ENCODE measurements around the gene ATXN7L3.

DNA sequence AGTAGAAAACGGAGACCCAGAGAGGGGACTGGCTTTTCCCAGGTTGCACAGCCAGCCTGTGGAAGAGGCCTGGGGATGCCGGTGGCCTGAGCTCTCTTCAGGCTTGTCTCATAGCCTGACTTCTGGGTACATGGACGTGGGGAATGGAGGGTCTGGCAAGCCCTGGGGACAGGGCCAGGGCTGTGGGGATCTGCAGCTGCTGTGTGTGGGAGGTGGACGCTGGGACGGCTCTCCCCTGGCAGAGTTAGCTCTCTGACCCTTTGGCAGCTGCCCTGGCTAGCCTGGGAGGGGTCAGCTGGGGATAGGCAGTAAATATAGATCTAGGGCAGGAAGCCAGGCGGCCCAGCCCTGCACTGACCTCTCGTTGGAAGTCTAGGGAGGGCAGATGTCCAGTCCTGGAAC lies 47.8 kb upstream of the ATXN7L3 start:
- TF ChIP-seq POLR2A (IDR thresholded peaks at IDR 0.05; ENCODE audit: low read depth, low read length), result no peak
- TF ChIP-seq POLR2AphosphoS5 (IDR thresholded peaks at IDR 0.05; ENCODE audit: low read depth, low read length), result no peak
- TF ChIP-seq TAF1 (IDR thresholded peaks at IDR 0.05; ENCODE audit: low read depth, low read length), result no peak
- no peak for TF ChIP-seq SPI1 (IDR thresholded peaks at IDR 0.05; ENCODE audit: low read depth, low read length)
- TF ChIP-seq POU2F2 (IDR thresholded peaks at IDR 0.05; ENCODE audit: low read depth, low read length), result no peak
- TF ChIP-seq PAX5 (IDR thresholded peaks at IDR 0.05; ENCODE audit: insufficient read depth, low read length, severe bottlenecking), result no peak
